ELR (cell line): Measurements from ENCODE around the gene AMBRA1.
"Not testable (repeated sequence)": the region's sequence is repeated elsewhere in the genome, so short reads cannot be mapped to it uniquely, and the experiment has no call there.

Experiments used
- DNase-seq: peaks from one replicate; pipeline ENCODE4 v3.0.0-alpha.2; 2015; ENCODE audit warnings: low read depth

Gene AMBRA1

GRCh38 chr11:46533396-46534100 lies 60.3 kb downstream of the AMBRA1 start:
- DNase-seq, result no peak

DNA sequence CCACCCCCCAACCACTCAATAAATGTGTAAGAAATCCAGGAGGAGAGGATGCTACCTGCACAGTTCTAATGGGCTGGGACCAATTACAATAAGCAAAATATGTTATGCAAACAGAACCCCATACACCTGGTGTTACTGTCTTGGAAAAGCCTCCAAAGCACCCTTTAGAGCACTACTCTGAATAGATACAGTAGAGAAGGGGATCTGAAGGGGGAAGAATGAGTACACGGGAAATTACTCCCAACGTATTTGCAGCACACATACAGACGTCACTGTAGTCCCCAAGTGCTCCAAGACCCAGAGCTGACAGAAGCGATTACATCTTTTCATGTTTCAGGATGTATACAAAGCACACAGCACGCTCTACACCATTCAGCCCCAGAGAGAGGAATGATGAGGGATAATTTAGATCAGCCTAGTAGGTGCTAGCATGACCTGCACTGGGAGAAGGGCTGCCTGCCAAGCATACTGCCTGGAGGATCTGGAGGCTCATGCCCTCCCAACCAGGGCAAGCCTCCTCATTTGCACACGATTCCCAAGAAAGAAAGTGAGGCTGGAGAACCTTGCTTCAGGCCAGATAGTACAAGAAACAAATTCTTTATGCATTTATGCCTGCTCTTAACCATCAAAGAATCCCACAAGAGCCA lies 63.8 kb downstream of the AMBRA1 start:
- DNase-seq, result no peak

GRCh38 chr11:46529095-46529905 lies 64.5 kb downstream of the AMBRA1 start:
- DNase-seq, result peak; percentile 72

DNA sequence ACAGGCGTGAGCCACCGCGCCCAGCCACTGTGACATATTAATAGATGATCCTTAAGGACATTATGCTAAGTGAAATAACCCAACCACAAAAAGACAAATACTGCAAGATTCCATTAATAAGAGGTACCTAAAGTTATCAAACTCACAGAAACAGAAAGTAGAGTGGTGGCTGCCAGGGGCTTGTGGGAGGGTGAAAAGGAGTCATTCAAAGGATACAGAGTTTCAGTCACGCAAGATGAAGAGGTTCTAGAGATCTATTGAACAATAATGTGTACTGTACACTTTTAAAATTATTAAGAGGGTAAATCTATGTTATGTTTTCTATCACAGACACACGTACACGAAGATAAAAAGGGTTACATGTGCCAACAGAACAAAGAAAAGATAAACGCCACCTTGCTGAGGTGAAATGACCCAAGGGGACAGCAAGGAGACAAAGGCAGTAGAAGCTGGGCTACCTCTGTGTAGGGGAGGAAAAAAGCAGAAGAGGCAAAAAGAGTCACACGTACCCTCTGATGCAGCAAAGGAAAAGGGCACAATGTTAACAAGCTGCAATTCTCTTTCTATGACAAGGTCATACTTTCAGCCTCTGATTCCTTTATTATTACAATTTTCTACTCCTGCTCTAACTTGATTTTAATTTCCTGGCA lies 65.3 kb downstream of the AMBRA1 start:
- DNase-seq, result no peak

DNA sequence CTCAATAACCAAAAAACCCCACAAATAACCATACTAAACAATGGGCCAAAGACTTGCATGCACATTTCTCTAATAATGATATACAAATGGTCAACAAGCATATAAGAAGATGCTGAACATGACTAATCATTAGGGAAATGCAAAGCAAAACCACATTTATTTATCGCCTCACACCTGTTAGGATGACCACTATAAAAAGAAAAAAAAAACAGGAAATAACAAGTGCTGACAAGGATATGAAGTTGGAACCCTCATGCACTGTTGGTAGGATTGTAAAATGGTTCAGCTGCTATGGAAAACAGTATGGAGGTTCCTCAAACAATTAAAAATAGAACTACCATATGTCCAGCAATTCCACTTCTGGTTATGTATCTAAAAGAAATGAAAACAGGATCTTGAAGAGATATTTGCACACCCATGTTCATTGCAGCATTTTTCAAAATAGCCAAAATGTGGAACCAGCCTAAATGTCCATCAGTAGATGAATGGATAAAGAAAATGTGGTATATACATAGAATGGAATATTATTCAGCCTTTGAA lies 66.2 kb downstream of the AMBRA1 start:
- DNase-seq, result peak; percentile 34

DNA sequence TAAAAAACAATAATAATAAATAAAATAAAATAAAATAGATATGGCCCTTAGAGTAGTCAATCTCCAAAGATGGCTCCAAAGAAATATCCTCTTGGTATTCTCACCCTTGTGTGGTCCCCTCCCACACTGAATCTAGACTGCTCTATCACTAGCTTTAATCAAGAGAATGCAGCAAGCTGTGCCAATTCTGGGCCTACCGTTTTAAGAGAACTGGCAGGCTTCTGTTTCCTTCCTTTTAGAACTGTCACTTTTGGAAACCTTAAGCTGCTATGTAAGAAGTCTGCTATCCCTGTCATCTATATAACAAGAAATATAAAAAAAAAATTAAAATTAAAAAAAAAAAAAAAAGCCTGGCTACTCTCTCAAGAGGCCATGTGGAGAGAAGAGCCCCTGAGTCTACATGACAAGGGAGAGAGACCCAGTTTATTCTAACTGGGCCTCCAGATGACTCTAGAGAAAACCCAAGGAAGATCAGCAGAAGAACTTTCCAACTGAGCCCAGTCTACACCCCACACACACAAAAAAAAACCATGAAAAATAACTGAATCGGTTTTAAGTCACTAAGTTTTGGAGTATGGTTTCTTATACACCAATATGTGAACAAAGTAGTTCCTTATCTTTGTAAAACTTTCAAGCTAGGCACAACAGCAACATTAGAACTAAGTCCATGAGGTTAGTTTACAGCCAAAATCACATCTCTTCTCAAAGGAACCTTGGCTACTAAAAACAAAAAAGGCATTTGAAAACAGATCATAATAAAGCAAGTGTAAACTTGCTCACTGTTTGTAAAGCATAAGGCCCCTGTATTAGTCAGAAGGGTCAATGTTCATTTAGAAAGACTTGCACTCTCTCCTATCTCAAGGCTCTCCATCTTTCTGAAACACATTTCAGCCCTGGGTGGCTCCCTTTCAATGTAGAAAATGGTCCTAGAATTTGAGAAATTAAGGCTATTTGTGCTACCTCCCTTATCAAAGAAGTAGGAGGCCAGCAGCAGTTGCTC lies 67.3 kb downstream of the AMBRA1 start:
- DNase-seq, result no peak

DNA sequence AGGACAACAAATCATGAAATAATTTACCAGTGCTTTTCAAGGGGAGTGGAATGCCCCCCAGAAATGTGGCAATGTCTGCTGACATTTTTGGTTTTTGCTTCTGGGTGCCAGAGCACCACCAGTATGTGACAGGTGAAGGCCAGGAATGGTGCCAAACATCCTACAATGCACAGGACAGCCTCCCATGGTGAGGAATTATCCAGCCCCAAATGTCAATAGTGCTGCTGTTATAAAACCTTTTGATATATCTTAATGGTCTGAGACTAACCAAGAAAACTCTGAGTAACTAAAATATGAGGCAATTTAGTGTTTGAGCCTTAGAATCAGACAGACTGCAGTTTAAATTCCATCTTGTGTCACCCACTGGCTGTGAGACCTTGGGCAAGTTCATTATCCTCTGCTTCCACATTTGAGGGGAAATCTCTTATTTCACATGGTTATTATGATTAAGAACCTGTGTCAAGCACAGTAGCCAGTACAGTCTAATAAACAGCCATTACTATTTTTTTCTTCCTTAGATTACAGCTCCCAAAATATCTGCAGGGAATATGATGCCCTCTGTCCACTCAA lies 69.5 kb downstream of the AMBRA1 start:
- DNase-seq, result no peak

DNA sequence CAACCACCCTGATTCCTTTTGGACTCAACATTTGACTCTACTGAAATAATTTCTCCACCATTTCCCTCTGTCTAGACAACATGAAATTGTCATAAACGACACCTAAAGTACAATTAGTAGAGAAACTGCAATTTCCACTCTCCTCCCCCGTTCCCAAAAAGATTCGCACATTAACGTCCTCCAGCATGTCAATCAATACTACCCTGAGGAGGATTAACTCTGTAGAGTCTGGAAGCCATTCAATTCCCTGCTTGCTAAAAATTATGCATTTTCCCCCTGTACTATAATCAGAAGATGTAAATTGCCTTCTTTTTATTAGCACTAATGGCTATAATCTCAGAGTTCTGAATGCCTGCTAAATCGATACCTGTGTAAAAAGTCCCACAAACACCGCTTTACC lies 70.5 kb downstream of the AMBRA1 start:
- DNase-seq, result no peak

DNA sequence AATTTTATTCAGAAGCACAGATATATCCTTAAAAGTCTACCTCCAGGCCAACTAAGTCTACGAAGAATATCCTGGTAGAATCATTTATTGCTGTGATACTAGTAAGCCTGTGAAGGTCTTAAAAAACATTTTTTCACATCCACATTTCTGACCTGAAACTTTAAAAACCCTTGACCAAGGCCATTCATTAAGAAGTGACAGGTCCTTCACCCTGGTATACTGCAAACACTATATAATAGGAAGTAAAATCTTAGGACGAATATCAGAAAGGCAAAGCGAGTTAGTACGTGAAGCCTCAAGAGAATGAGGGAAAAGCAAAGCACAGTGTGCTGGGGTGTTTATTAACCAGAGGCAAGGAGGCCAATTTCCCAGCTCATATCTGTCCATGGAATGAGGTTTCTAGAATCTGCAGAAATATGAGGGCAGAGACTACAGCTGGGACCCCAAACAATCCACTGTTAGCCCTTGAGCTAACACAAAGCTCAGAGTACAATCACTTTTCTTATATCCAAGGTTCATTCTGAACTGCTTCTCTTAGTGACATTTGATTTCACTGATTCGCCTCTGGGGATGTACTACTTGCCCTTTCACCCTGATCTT lies 71.0 kb downstream of the AMBRA1 start:
- no peak for DNase-seq

DNA sequence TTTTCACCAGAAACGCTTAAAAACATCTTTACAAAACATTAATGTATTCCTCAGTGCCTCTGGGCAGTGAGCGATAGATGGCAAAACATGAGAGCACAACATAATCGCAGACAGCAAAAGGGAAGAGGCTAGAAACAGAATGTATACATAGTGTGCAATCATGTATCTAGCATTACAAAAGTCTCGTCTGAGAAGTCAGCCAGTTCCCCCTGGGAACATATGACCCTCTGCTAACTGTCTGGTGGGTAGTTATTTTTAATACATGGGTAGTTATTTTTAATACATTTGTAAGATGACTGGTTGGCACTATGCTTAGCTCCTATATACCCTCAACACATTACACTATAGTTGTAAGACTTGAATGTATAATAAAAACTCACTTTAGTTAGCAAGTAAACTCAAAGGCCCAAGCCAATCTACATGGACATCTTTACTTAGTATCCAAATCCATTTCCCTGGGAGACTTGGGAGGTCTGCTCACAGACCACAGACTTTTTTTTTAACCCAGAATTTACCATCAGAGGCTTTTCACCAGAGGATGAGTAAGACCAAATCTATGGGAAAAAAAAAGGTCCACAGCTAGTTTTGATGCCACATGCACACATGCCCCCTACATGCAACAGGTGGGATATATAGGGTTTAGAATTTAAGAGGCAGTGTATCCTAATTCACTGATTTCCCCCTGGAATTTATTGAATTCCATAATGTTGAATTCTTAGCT lies 71.7 kb downstream of the AMBRA1 start:
- DNase-seq, result peak; percentile 84

- DNase-seq, result peak; percentile 85
Measured at GRCh38 chr11:46520971-46521745, 72.7 kb downstream of the AMBRA1 start.

- no peak for DNase-seq
Measured at GRCh38 chr11:46519351-46519750, 74.5 kb downstream of the AMBRA1 start.

DNA sequence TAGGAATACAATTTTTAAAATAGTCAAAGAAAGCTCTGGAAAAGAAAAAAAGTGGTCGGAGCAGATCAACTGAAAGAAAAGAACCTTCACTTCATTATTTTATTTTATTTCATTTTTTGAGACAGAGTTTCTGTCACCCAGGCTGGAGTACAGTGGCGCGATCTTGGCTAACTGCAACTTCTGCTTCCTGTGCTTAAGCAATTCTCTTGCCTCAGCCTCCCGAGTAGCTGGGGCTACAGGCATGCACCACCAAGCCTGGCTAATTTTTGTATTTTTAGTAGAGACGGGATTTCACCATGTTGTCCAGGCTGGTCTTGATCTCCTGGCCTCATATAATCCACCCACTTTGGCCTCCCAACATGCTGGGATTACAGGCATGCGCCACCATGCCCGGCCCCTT lies 74.9 kb downstream of the AMBRA1 start:
- not testable (repeated sequence) for DNase-seq

GRCh38 chr11:46514370-46514769 lies 79.5 kb downstream of the AMBRA1 start:
- no peak for DNase-seq

DNA sequence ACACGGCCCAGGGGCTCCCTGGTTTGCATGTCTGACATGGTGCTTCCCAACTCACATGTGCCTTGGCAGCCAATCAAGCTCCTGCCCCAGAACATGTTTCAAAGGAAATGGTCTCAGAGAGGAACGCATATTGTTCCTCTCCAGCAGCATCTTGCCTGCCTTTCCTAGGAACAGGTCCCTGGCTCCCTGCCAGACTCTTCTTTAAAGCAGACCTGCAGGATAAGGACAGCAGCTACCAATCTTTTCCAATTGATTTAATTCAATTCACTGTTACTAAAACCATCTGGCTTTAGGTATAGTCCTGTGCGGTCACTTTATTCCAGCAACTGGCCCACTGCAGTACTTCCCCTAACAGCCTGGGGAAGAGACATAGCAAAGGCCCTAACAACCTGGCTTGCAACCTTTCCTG lies 79.9 kb downstream of the AMBRA1 start:
- DNase-seq, result no peak

DNA sequence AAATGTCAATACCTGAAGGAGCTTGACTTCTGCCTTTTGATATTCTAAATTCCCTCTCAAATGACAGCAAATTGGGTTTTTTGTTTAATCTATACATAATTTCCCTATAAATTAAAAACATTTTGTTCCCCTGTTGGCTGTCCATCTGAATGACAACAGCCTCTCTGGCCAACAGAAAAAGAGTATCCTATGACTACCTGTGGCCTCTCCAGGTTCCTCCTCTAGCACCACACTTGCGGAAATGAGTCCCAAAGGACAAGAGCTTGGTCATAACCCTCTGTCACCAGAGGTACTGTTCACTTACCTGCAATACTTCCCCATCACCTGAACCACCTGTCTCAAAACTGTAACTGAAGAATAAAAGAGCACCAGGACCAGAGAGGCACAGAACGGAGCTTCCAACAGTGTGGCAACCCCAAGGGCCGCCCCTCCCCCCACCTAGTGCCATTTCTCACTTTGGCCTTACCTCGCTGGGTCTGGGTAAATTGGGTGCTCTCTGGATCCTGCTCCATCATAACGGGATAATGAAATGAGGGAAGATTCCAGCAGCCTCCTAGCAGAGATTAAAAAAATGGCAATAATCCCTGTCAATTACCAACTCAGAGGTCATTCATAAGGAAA lies 81.5 kb downstream of the AMBRA1 start:
- DNase-seq, result no peak

GRCh38 chr11:46511342-46511741 lies 82.5 kb downstream of the AMBRA1 start:
- no peak for DNase-seq

- no peak for DNase-seq
Measured at GRCh38 chr11:46508360-46508759, 85.5 kb downstream of the AMBRA1 start.
